DOHH2 (cell line): ENCODE results near the gene CD2AP.

Source experiments
- H3F3A ChIP-seq: fragments of 200-600 bp; sonication (generic), shearing (Covaris generic); 2 replicates; pipeline ENCODE4 v1.6.0; 2016; ENCODE audit warnings: antibody characterized with exemption, mild to moderate bottlenecking; ENCODE audit not compliant: control insufficient read depth, insufficient read depth
- H3K27ac ChIP-seq: fragments of 200-600 bp; sonication (generic); 2 replicates; pipeline ENCODE4 v1.5.1; 2014; ENCODE audit warnings: low read depth, mild to moderate bottlenecking, low read length, moderate library complexity
- H3K27me3 ChIP-seq: fragments of 200-600 bp; sonication (generic); 2 replicates; pipeline ENCODE4 v1.6.1; 2014; ENCODE audit warnings: mild to moderate bottlenecking, low read length, mixed read lengths; ENCODE audit not compliant: control insufficient read depth
- H3K36me3 ChIP-seq: fragments of 200-600 bp; sonication (generic); 2 replicates; pipeline ENCODE4 v1.6.1; 2014; ENCODE audit warnings: mild to moderate bottlenecking, low read length, moderate library complexity, mixed read lengths; ENCODE audit not compliant: control insufficient read depth
- H3K4me1 ChIP-seq: fragments of 200-600 bp; sonication (generic); 2 replicates; pipeline ENCODE4 v1.6.1; 2014; ENCODE audit warnings: mild to moderate bottlenecking, low read length, mixed read lengths; ENCODE audit not compliant: control insufficient read depth
- H3K4me2 ChIP-seq: fragments of 200-600 bp; sonication (generic); 2 replicates; pipeline ENCODE4 v1.6.0; 2014; ENCODE audit warnings: mild to moderate bottlenecking, low read length, moderate library complexity
- H3K4me3 ChIP-seq: fragments of 200-600 bp; sonication (generic); 2 replicates; pipeline ENCODE4 v1.5.1; 2014; ENCODE audit warnings: mild to moderate bottlenecking, low read length, mixed read lengths
- H3K79me2 ChIP-seq: fragments of 200-600 bp; sonication (generic); 2 replicates; pipeline ENCODE4 v1.6.1; 2014; ENCODE audit warnings: mild to moderate bottlenecking, low read length, mixed read lengths; ENCODE audit not compliant: control insufficient read depth
- H3K9me2 ChIP-seq: fragments of 200-600 bp; sonication (generic); replicated peaks from 2 replicates; pipeline ENCODE4 v1.6.1; 2014; ENCODE audit warnings: mild to moderate bottlenecking, low read length, mixed read lengths; ENCODE audit not compliant: control insufficient read depth
- H3K9me3 ChIP-seq: fragments of 200-600 bp; sonication (generic); 2 replicates; pipeline ENCODE4 v1.6.1; 2014; ENCODE audit warnings: antibody characterized with exemption, low read length, mixed read lengths; ENCODE audit not compliant: control insufficient read depth, insufficient read depth
- H4K20me1 ChIP-seq: fragments of 200-600 bp; sonication (generic); 2 replicates; pipeline ENCODE4 v1.6.0; 2014; ENCODE audit warnings: low read depth, mild to moderate bottlenecking, antibody characterized with exemption, low read length, moderate library complexity; ENCODE audit not compliant: control insufficient read depth, insufficient read depth
- EZH2phosphoT487 ChIP-seq: fragments of 200-600 bp; sonication (generic); IDR thresholded peaks from 2 replicates; pipeline ENCODE4 v1.6.1; 2017; ENCODE audit warnings: borderline replicate concordance, mild to moderate bottlenecking, antibody characterized with exemption, low read length, moderate library complexity, mixed read lengths
- TF ChIP-seq, protein P1 (sequence below): fragments of 200-600 bp; sonication (generic); IDR thresholded peaks from one replicate; pipeline ENCODE4 v1.5.1; 2014; ENCODE audit warnings: antibody characterized with exemption, mild to moderate bottlenecking, low read depth, low read length; ENCODE audit not compliant: poor library complexity, severe bottlenecking

Gene CD2AP

DNA sequence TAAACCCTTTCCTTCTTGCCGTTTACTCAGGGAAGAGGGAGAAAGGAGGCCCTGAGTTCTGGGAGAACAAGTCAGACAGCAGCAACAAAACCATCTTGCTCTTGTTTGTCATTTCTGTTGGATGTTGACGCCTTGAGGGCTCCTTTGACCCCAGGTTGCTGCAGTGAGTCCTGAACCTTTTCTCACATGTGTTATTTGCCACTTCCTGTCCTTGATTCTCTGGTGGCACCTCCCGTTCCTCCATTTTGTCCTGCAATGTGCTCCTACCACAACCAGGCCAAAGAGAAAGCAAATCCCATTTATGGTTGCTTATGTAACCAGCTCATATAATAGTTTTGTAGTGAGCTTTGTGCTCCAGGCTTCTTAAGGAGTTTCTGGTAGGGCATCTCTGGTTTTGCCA lies 154.2 kb downstream of the CD2AP start:
- Histone ChIP-seq H3K9me3 (no peaks in the 10 kb centered on the region), H3F3A (peaks cover 6% of the 10 kb centered on the region; the same call in 1 of the 2 replicates), H3K4me3 (no peak overlapping the region), H3K79me2 (no peaks in the 10 kb centered on the region), H3K36me3 (no peaks in the 10 kb centered on the region), H3K4me1 (no peaks in the 10 kb centered on the region), H4K20me1 (no peaks in the 10 kb centered on the region), H3K9me2 (no peaks in the 10 kb centered on the region), H3K4me2 (no peak overlapping the region), H3K27me3 (peaks cover 7% of the 10 kb centered on the region), H3K27ac (no peak overlapping the region)
- TF ChIP-seq EZH2phosphoT487 = no peak
- TF ChIP-seq, protein P1, sequence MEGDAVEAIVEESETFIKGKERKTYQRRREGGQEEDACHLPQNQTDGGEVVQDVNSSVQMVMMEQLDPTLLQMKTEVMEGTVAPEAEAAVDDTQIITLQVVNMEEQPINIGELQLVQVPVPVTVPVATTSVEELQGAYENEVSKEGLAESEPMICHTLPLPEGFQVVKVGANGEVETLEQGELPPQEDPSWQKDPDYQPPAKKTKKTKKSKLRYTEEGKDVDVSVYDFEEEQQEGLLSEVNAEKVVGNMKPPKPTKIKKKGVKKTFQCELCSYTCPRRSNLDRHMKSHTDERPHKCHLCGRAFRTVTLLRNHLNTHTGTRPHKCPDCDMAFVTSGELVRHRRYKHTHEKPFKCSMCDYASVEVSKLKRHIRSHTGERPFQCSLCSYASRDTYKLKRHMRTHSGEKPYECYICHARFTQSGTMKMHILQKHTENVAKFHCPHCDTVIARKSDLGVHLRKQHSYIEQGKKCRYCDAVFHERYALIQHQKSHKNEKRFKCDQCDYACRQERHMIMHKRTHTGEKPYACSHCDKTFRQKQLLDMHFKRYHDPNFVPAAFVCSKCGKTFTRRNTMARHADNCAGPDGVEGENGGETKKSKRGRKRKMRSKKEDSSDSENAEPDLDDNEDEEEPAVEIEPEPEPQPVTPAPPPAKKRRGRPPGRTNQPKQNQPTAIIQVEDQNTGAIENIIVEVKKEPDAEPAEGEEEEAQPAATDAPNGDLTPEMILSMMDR = no peak

DNA sequence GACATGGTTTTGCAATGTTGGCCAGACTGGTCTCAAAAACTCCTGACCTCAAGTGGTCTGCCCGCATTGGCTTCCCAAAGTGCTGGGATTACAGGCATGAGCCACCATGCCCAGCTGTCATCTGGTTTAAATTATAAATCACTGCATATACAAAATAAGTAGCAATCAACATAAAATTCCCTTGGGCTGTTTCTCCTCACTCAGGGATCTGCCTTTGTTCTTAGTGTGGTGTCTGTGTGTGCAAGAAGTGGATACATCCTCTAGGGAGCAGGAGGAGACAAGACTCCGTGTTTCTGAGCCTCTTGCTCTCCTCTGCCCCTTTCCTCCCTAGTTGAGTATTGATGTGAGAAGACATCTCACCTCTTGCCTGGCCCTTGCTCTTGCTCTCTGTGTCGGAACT lies 155.6 kb downstream of the CD2AP start:
- no peaks in the 10 kb centered on the region for H3K36me3 ChIP-seq
- no peak overlapping the region for H3K4me2 ChIP-seq
- H3F3A ChIP-seq = peaks cover 6% of the 10 kb centered on the region; the same call in 1 of the 2 replicates
- TF ChIP-seq EZH2phosphoT487 = no peak
- TF ChIP-seq, protein P1 = no peak
- no peak overlapping the region for H3K4me3 ChIP-seq
- peaks cover 7% of the 10 kb centered on the region for H3K27me3 ChIP-seq
- no peak overlapping the region for H3K27ac ChIP-seq
- no peaks in the 10 kb centered on the region for H3K9me3 ChIP-seq
- no peaks in the 10 kb centered on the region for H4K20me1 ChIP-seq
- no peaks in the 10 kb centered on the region for H3K79me2 ChIP-seq
- H3K4me1 ChIP-seq = no peaks in the 10 kb centered on the region
- H3K9me2 ChIP-seq = no peaks in the 10 kb centered on the region

DNA sequence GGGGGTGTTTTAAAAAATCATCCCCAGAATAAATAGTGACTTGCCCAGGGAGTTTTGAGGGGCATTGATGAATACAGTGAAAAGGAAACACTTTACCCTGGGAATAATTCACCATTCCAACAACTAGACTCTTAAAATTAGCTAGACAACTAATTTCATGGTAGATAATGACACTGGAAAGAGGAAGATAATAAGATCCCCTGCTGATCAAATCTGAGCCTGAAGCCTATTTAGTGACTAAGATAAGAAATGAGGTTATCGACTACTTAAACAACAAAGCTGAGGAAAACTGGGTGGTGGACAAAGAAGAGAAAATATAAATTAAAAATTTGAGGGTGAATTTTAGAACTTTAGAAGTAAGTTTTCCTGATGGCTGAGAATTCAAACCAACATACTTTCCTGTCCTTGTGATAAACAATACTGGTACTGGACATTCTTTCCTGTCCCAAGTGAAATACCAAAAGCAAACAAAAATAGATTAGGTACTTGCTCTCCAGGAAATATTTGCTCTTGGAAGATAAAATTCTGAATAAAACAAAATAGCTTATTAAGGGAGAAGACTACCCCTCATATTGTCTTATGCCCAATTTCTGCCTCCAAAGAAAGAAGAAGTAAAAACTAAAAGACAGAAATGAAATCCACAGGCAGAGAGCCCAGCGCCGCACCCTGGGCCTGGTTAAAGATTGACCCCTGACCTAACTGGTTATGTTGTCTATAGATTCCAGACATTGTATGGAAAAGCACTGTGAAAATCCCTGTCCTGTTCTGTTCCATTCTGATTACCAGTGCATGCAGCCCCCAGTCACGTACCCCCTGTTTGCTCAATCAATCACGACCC lies 156.8 kb downstream of the CD2AP start:
- H3K4me2 ChIP-seq = no peak overlapping the region
- TF ChIP-seq EZH2phosphoT487 = no peak
- TF ChIP-seq, protein P1 = no peak
- no peaks in the 10 kb centered on the region for H3K9me3 ChIP-seq
- H3K36me3 ChIP-seq = no peaks in the 10 kb centered on the region
- H3K9me2 ChIP-seq = no peaks in the 10 kb centered on the region
- H3F3A ChIP-seq = peaks cover 3% of the 10 kb centered on the region; the same call in 1 of the 2 replicates
- H3K4me1 ChIP-seq = no peaks in the 10 kb centered on the region
- no peaks in the 10 kb centered on the region for H3K79me2 ChIP-seq
- peaks cover 7% of the 10 kb centered on the region for H3K27me3 ChIP-seq
- H3K27ac ChIP-seq = no peak overlapping the region
- H3K4me3 ChIP-seq = no peak overlapping the region
- no peaks in the 10 kb centered on the region for H4K20me1 ChIP-seq
